ENCODE results near the gene PNLIPRP2. TPM values are rescaled to one million over a fixed set of nuclear protein-coding genes. Genes with fewer than 3 reads are reported as not detected.

Gene PNLIPRP2
- total RNA-seq = not detected

GRCh38 chr10:116620423-116621400, at the start of gene PNLIPRP2:
PNLIPRP2 (plus strand) TSS chr10:116620953.
- no peak for DNase-seq

- no peak for DNase-seq
These were observed 46.0 kb upstream of the PNLIPRP2 start for GRCh38 chr10:116574797-116575196.

- no peak for DNase-seq
These were observed 32.7 kb upstream of the PNLIPRP2 start for GRCh38 chr10:116587878-116588591.

GRCh38 chr10:116588995-116589394, 31.8 kb upstream of the PNLIPRP2 start:
- DNase-seq = no peak

- no peak for DNase-seq
These were observed 30.8 kb upstream of the PNLIPRP2 start for GRCh38 chr10:116589926-116590325.

GRCh38 chr10:116590590-116591444, 29.9 kb upstream of the PNLIPRP2 start, which contains the start of gene PNLIPRP1:
PNLIPRP1 (plus strand) TSS chr10:116590959; CDS start chr10:116591130, 171 bp downstream.
- DNase-seq = no peak

- no peak for DNase-seq
These were observed 27.5 kb upstream of the PNLIPRP2 start for GRCh38 chr10:116593139-116593740.

- no peak for DNase-seq
These were observed 26.2 kb upstream of the PNLIPRP2 start for GRCh38 chr10:116594525-116595035.

- DNase-seq = no peak
These were observed 24.7 kb upstream of the PNLIPRP2 start for GRCh38 chr10:116596062-116596461.

- no peak for DNase-seq
These were observed 23.2 kb upstream of the PNLIPRP2 start for GRCh38 chr10:116597543-116597942.

GRCh38 chr10:116598329-116598728, 22.4 kb upstream of the PNLIPRP2 start:
- DNase-seq = no peak

GRCh38 chr10:116599991-116600390, 20.8 kb upstream of the PNLIPRP2 start:
- DNase-seq = no peak

- no peak for DNase-seq
These were observed 17.9 kb upstream of the PNLIPRP2 start for GRCh38 chr10:116602648-116603400.

- no peak for DNase-seq
These were observed 14.7 kb upstream of the PNLIPRP2 start for GRCh38 chr10:116606061-116606483.

GRCh38 chr10:116607336-116607735, 13.4 kb upstream of the PNLIPRP2 start:
- DNase-seq = no peak

GRCh38 chr10:116608686-116609594, 11.8 kb upstream of the PNLIPRP2 start:
- no peak for DNase-seq

- DNase-seq = no peak
These were observed 10.2 kb upstream of the PNLIPRP2 start for GRCh38 chr10:116610443-116611152.

- DNase-seq = no peak
These were observed 9.6 kb upstream of the PNLIPRP2 start for GRCh38 chr10:116611153-116611545.
